Daoy (cell line): Measurements from ENCODE around the gene ABCD3. TPM values are rescaled to one million over a fixed set of nuclear protein-coding genes. Genes with fewer than 3 reads are reported as not detected.

Experiments used
- DNase-seq: peaks from one replicate; pipeline ENCODE4 v3.0.0-alpha.2; 2015; ENCODE audit warnings: low read depth
- total RNA-seq: library from RNA; depleted of rRNA; stranded (reverse); fragments of >200 nt; shearing (Covaris generic); gene quantifications from 2 replicates; pipeline ENCODE4 v1.2.3, GENCODE V29; 2014

ABCD3 gene
- total RNA-seq, 1 experiment from 2014 or later, result 92.3 TPM

DNA sequence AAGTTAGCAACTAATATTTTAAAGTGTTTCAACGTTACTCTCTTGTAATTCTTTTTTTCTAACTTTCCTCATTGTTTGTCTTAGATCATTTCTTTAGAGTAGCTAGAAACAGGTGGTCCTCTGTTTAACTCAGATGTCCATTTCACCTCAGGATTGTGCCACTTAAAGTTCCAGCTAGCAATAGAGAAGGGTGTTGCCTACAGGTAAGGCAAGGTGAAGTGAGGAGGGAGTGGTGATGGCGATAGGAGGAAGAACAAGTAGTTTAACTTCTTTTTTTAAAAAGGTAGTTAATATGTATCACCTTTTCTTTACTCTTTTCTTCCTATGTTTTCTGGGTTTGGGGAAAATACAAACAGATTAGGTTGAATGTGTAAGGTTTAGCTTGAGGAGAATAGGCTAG lies 44.4 kb downstream of the ABCD3 start:
- DNase-seq, result no peak

DNA sequence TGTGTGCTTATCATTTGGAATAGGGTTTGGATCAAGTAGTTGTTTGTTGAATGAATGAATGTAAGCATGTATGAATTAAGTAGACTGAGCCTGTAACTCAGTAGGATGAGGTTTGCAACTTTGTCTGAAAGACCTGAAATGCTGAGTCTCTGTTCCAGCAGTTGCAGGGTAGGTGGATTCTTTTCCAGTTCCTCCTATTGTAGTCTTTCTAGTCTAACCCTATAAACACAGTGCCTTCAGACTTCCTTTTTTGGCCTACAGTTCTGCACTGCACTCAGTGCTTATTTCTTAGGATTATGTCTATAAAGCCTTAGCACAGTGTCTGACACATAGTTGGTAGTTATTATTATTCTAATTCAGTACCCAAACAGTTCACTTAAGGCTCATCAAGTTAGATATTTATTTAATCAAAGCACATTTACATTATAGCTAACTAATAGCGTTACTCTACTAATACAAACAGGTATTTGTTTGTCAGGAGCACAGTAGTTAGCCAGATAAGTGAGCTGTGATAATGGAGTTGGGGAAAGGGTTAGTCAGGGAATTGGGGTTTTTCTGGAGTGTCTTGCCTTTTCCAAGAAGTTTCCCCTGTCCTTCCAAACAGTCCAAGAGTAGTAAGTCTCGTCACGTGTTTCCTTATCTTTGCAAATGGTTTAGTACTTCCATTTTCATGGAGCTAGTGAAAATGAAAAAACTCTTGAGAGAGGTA lies 45.0 kb downstream of the ABCD3 start:
- no peak for DNase-seq

- peak; percentile 54 for DNase-seq
Measured at GRCh38 chr1:94463765-94464330, 45.7 kb downstream of the ABCD3 start.

- DNase-seq, result no peak
Measured at GRCh38 chr1:94468708-94469107, 50.5 kb downstream of the ABCD3 start.

DNA sequence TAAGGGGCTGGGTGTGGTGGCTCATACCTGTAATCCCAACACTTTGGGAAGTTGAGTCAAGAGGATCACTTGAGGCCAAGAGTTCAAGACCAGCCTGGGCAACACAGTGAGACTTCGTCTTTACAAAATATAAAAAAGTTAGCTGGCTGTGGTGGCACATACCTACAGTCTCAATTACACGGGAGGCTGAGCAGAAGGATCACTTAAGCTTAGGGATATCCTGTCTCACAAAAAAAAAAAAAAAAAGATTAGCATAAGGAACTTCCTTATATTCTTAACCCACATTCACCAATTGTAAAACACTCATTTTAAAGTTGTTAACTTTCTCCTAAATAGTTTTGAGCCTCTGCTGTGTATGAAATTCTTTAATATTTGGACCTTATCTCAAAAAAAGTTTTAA lies 53.1 kb downstream of the ABCD3 start:
- no peak for DNase-seq

DNA sequence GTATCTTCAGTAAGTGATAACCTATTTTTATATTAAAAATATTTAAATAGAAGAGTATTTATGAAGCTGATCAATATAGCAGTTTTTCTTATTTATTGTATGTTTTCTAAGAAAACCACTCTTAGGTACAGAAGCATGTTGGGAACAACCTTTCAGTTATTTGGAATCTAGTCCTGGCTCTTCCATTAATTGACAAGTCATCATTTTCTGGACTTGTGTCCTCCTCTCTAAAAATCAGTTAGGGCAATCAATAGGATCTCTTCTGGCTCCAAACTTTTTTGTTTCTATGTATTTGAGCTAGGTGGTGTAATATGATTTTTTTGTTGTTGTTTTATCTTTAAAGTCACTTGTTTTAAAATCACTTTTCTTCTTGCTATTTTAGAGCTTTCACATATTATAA lies 57.0 kb downstream of the ABCD3 start:
- DNase-seq, result no peak

- no peak for DNase-seq
Measured at GRCh38 chr1:94479682-94480081, 61.5 kb downstream of the ABCD3 start.

- DNase-seq, result peak; percentile 72
Measured at GRCh38 chr1:94481473-94481933, 63.3 kb downstream of the ABCD3 start.

DNA sequence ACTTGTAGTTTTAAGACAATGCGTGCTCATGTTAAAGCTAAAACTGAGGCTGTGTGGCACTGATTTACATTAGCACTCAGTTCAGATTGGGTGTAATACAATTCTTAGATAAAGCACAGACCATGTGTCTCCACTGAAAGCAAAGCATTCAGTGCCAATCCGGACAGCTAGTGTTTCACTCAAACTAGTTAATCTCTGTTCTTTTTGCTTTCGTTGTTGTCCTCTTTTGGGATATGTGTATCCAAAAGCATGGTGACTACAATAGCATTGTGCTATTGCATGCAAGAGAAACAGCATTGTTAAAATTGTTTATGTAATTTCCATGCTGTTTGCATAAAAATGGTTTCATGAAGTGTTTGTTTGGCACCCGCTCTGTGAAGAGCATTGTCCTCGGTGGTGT lies 68.8 kb downstream of the ABCD3 start:
- DNase-seq, result no peak

- no peak for DNase-seq
Measured at GRCh38 chr1:94490556-94490955, 72.4 kb downstream of the ABCD3 start.

DNA sequence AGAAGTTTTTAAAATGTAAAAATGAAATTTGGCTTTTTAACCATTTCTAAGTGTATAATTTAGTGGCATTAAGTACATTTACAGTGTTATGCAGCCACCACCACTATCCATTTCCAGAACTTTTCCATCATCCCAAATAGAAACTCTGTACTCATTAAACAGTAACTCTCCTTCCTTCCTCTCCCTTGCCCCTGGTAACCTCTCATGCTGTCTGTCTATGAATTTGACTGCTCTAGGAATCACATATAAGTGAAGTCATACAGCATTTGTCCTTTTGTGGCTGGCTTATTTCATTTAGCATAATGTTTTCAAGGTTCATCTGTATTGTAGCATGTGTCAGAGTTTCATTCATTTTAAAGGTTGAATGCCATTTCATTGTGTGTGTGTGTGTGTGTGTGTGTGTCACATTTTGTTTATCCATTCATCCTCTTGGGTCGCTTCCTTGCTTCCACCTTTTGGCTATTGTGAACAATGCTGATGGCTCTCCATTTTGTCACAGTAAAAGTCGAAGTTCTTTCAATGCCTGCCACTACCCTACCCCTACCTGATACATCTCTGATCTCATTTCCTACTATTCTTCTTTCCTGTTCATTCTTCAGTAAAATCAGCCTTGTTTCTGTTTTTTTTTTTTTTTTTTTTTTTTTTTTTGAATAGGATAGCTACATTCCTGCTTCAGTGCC lies 78.0 kb downstream of the ABCD3 start:
- DNase-seq, result no peak

GRCh38 chr1:94501426-94501825 lies 83.2 kb downstream of the ABCD3 start:
- no peak for DNase-seq

GRCh38 chr1:94501935-94502334 lies 83.7 kb downstream of the ABCD3 start:
- DNase-seq, result no peak

GRCh38 chr1:94503153-94503552 lies 85.0 kb downstream of the ABCD3 start:
- no peak for DNase-seq

DNA sequence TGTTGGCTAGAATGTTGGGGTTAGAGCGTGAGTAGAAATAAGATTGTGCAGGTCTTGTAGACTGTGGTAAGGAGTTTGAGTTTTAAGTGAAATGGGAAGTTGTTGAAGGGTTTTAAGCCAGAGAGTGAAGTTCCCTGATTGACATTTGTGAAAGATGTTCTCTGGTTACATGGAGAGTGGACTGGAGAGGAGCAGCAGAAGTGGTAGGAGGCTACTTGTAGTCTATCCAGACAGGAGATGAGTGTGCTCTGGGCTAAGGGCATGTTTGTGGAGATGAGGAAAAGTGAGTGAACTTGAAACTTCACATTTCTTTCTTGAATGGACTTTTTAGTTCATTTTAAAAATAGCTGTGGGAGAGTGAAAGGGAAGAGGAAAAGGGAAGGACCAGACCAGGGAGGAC lies 86.4 kb downstream of the ABCD3 start:
- DNase-seq, result no peak

DNA sequence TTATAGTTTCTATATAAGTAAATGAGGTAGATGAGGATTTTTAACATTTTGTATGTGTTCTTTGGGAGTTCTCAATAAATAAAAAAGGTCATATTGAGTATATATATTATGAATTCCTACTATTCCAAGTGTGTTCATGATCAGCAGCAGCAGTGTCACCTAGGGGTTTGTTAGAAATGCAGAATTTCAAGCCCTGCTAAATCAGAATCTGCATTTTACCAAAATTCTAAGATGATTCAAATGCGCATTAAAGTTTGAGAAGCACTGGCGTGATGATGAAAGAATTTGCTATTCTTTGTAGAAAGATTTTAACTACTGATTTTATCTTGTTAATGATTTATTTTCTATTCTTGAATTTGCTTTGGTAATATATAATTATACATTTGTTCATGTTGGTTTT lies 94.6 kb downstream of the ABCD3 start:
- no peak for DNase-seq

- DNase-seq, result peak; percentile 46
Measured at GRCh38 chr1:94514095-94514727, 96.0 kb downstream of the ABCD3 start.

- DNase-seq, result no peak
Measured at GRCh38 chr1:94515296-94515947, 97.2 kb downstream of the ABCD3 start.

DNA sequence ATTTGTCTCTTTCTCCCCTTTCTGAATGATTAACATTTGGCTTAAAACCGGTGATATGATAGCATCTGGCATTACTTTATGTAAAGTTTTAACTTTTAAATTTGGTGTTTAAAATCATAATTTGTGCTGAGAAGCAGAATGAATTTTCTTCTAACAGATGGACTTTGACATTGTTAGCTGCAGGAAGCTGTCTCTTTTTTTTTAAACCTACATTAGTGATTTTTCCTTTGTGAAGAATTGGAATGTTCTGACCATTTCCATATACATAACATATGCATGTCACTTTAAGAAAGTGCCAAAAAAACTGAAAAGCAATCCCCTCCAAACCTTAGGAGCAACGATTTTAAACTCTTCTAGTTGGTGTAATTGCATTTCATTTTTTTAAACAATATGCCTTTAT lies 101.2 kb downstream of the ABCD3 start:
- no peak for DNase-seq

- peak; percentile 69 for DNase-seq
Measured at GRCh38 chr1:94522304-94522703, 104.1 kb downstream of the ABCD3 start.

DNA sequence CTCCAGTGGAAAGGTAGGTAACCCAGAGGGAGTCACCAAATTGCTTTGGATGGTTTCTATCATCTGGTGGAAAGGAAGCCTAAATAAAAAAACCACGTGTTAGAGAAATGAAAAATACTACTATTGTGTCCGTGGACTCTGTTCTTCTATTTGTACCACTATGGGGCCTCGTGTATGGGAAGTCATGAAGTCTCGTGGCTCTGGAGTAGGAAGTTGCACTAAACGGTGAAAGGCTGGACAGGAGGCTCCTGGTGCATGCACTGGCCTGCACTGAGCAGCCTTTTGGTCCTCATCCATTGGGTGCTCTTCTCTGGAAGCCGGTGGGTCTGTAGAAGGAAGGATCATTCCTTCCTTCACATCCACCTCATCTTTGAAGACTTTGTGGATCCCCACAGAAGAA lies 106.3 kb downstream of the ABCD3 start:
- DNase-seq, result no peak
